ENCODE results near the gene PEPD.

The PEPD gene

DNA sequence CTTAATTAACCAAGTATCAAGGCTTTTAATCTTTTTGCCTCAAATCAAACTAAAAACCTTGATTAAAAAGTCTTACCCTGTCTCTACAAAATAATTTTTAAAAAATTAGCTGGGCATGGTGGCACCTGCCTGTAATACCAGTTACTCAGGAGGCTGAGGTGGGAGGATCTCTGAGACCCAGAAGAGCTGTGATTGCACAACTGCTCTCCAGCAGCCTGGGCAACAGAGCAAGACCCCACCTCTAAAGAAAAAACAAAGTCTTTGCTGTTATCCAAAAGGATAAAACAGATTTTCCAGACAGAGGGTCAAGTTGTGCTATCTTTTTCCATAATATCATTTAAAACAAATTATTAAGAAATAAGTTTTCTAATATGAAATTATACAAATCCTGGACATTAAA is 174.9 kb downstream of the PEPD start:
- H3K9me3 ChIP-seq: no peaks in the 10 kb centered on the region
- no peak overlapping the region for H3K27ac ChIP-seq
- no peaks in the 10 kb centered on the region for H3K36me3 ChIP-seq
- H3K4me1 ChIP-seq (ENCODE audit: control insufficient read depth in 1 of 2, insufficient read depth in 1 of 2, low read depth in 1 of 2, low read length in 1 of 2): no peaks in the 10 kb centered on the region
- H3K27me3 ChIP-seq: peaks cover 88% of the 10 kb centered on the region
- TF ChIP-seq, protein P1, sequence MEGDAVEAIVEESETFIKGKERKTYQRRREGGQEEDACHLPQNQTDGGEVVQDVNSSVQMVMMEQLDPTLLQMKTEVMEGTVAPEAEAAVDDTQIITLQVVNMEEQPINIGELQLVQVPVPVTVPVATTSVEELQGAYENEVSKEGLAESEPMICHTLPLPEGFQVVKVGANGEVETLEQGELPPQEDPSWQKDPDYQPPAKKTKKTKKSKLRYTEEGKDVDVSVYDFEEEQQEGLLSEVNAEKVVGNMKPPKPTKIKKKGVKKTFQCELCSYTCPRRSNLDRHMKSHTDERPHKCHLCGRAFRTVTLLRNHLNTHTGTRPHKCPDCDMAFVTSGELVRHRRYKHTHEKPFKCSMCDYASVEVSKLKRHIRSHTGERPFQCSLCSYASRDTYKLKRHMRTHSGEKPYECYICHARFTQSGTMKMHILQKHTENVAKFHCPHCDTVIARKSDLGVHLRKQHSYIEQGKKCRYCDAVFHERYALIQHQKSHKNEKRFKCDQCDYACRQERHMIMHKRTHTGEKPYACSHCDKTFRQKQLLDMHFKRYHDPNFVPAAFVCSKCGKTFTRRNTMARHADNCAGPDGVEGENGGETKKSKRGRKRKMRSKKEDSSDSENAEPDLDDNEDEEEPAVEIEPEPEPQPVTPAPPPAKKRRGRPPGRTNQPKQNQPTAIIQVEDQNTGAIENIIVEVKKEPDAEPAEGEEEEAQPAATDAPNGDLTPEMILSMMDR (IDR thresholded peaks at IDR 0.05): no peak
- H3K4me3 ChIP-seq (ENCODE audit: low read depth in 1 of 2, low read length in 1 of 2): no peak overlapping the region

DNA sequence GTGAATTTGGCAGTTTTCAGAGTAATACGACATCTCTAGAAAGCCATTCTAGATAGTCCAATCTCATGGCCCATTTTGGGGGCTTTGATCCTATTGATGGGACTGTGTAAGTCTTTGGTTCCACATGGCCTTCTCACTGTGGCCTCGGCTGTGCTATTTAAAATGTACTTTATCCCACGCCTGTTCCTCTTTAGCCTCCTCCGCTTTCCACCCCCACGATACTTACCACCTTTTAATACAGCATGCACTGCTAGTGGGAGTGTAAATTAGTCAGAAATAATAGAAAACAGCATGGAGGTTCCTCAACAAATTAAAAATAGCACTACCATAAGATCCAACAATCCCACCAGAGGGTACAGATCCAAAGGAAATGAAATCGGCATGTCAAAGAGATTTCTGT is 176.4 kb downstream of the PEPD start:
- H3K4me1 ChIP-seq (ENCODE audit: control insufficient read depth in 1 of 2, insufficient read depth in 1 of 2, low read depth in 1 of 2, low read length in 1 of 2): no peaks in the 10 kb centered on the region
- H3K9me3 ChIP-seq: no peaks in the 10 kb centered on the region
- H3K4me3 ChIP-seq (ENCODE audit: low read depth in 1 of 2, low read length in 1 of 2): no peak overlapping the region
- H3K27ac ChIP-seq: no peak overlapping the region
- peaks cover 87% of the 10 kb centered on the region for H3K27me3 ChIP-seq
- TF ChIP-seq, protein P1 (IDR thresholded peaks at IDR 0.05): no peak
- H3K36me3 ChIP-seq: no peaks in the 10 kb centered on the region

DNA sequence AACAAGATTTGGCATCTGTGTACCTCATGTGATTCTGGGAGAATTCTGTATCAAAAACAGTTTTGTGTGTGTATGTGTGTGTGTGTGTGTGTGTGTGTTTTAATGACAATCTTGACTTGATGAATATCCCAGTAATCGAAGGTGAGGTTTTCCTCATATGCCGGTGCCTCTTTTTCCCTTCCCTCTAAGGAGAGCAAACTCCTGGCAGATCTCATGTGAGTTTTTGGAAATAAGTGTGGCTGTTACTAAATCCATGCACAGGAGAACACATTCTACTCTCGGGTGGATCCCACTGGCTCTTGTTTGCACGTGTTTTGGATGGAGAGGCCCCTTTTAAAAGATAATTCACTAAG is 177.0 kb downstream of the PEPD start:
- Histone ChIP-seq H3K4me1 (ENCODE audit: control insufficient read depth in 1 of 2, insufficient read depth in 1 of 2, low read depth in 1 of 2, low read length in 1 of 2) (no peaks in the 10 kb centered on the region), H3K4me3 (ENCODE audit: low read depth in 1 of 2, low read length in 1 of 2) (no peak overlapping the region), H3K27ac (no peak overlapping the region), H3K36me3 (no peaks in the 10 kb centered on the region), H3K27me3 (peaks cover 81% of the 10 kb centered on the region), H3K9me3 (no peaks in the 10 kb centered on the region)
- TF ChIP-seq, protein P1 (IDR thresholded peaks at IDR 0.05): no peak

DNA sequence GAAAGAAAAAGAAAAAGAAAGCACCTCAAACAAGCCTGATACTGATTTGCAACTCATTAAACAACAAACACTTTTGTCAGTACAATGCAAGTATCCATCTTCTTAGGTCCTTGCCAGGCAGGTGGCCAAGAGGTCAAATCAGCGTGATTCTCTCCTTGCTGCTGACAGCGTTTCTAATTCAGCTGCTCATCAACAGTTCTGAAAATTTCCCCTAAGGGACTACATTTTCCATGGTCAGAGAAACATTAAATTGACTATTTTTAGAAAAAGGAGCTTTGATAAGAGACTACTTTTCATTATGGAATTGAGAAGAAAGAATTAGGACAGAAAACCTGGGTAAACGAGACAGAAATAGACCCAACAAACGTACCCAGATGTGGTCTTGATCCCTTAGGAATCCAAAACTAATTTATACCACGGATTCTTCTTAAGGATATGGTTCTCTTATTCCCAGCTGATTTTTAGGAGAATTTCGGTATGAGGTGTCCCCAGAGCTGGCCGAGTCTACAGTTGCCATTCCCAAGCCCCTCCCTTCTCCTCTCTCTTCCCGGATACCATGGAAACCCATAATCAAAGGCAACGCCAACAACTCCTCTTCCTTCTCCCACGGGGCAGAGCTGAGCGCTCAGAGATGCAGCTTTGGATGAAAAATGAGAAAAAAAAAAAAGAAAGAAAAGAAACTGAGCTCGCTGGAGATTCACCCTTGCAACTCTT is 177.6 kb downstream of the PEPD start:
- TF ChIP-seq, protein P1 (IDR thresholded peaks at IDR 0.05): no peak
- no peaks in the 10 kb centered on the region for H3K9me3 ChIP-seq
- no peak overlapping the region for H3K4me3 ChIP-seq (ENCODE audit: low read depth in 1 of 2, low read length in 1 of 2)
- H3K4me1 ChIP-seq (ENCODE audit: control insufficient read depth in 1 of 2, insufficient read depth in 1 of 2, low read depth in 1 of 2, low read length in 1 of 2): no peaks in the 10 kb centered on the region
- peaks cover 79% of the 10 kb centered on the region for H3K27me3 ChIP-seq
- no peaks in the 10 kb centered on the region for H3K36me3 ChIP-seq
- no peak overlapping the region for H3K27ac ChIP-seq

DNA sequence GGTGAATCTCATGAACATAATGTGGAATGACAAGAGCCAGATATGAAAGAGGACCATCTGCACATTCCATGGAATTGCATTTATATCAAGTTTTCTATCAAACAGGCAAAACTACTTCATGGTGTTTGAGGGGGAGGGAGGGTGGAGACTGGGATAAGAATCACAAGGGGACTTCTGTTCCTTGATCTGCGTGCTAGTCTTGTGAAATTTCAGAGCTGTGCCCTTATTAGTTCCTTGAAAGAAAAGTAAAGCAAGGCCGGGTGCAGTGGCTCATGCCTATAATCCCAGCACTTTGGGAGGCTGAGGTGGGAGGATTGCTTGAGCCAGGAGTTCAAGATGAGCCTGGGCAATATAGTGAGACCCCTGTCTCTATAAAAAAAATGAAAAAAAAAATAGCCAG is 178.3 kb downstream of the PEPD start:
- Histone ChIP-seq H3K27ac (no peak overlapping the region), H3K27me3 (peaks cover 78% of the 10 kb centered on the region), H3K4me1 (ENCODE audit: control insufficient read depth in 1 of 2, insufficient read depth in 1 of 2, low read depth in 1 of 2, low read length in 1 of 2) (no peaks in the 10 kb centered on the region), H3K4me3 (ENCODE audit: low read depth in 1 of 2, low read length in 1 of 2) (no peak overlapping the region), H3K9me3 (no peaks in the 10 kb centered on the region), H3K36me3 (no peaks in the 10 kb centered on the region)
- TF ChIP-seq, protein P1 (IDR thresholded peaks at IDR 0.05): no peak
